Tongue (tissue), 2 donors: ENCODE data around the gene BCL11A. TPM values are rescaled to one million over a fixed set of nuclear protein-coding genes. Genes with fewer than 3 reads are reported as not detected.

Experiments used
- DNase-seq: peaks from one replicate; pipeline ENCODE4 v3.0.0-alpha.2; 2015
- total RNA-seq: library from RNA; depleted of rRNA; stranded (reverse); fragments of >200 nt; gene quantifications from one replicate; pipeline ENCODE4 v1.2.3, GENCODE V29; 2014

BCL11A gene
- 19.9 TPM for total RNA-seq

- DNase-seq, result peak; percentile 95
These were observed at the start of gene BCL11A for GRCh38 chr2:60553495-60554073. Gene BCL11A, minus strand, starts transcription at chr2:60553654. Its CDS starts 384 bp downstream, at chr2:60553270.

DNA sequence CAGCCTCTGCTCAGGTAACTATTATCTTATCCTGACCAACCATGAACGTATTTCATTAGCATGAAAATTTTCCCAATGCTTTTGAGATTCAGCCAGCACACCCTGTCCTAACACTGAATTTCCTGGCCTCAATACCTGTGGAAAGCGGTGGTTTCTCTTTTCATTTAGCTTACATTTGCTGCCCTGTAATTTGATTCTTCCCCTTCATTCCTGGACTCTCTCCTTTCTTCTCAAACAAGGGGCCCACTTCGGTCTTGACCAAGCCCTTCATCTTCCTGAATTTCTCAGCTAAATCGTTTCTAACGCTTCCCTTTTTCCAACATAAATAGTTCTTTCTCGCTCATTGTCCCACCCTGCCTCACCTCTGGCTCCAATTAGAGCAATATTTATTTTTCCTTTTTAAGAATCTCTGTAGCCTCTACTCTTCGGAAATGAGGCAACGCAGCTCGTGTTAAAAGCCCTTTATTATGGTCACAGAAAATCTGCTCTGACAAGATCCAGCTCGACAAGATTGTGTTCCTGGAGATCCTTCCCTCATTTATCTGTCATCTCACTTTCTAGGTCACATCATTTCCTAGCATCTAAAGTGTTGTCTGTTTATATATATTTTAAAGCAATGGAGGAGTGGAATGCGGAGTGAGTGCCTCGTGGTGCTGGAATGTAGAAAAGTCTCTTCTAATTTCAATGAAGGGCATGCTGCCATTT is 49.5 kb upstream of the BCL11A start:
- DNase-seq, result peak; percentile 29

DNA sequence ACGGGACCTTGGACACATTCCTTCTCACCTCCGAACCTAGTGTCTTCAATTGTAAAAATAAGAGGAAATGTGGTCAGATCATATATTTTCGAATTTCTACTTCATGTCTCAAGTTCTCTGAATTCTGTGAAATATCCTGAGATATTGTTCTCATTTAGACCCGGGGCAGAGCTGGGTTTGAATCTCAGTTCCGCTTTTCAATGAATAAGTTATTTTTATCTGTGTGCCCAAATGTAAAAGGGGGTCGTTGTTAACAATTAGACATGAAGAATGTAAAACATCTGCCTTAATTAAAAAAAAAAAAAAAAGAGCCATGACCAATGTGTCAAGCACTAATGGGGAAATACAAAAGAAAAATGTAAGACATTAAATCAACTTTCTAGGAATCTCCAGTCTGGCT is 48.9 kb upstream of the BCL11A start:
- no peak for DNase-seq

DNA sequence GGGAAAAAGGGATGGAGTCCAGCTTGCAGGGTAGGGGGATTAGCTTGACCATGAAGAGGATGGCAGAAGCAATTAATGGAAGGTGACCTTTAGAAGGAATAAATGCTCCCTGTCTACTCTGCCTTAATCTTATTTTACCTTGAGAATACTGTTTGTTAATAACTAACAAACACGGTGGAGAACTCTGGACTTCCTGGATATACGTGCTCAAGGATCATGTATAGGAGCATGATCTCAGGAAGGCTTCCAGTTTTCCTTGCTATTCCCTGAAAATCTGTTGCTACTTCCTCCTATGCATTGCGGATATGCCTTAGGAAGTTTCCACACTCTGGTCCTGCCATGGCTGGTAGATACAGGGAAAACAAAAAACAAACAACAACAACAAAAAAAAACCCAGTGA is 44.8 kb upstream of the BCL11A start:
- no peak for DNase-seq

DNA sequence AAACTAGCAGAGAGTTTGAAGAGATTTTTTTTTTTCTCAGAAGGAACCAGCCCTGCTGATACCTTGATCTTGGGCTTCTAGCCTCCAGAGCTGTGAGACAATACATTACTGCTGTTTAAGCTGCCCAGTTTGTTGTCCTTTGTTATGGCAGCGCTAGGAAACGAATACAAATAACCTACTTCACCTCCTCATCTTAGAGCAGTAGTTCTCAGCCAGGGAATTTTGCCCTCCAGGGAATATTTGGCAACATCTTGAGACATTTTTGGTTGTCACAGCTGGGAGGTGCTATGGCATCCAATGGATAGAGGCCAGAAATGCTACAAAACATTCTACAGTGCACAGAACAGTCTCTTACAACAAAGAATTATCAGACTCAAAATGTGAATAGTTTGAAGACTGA is 43.9 kb upstream of the BCL11A start:
- DNase-seq, result no peak

DNA sequence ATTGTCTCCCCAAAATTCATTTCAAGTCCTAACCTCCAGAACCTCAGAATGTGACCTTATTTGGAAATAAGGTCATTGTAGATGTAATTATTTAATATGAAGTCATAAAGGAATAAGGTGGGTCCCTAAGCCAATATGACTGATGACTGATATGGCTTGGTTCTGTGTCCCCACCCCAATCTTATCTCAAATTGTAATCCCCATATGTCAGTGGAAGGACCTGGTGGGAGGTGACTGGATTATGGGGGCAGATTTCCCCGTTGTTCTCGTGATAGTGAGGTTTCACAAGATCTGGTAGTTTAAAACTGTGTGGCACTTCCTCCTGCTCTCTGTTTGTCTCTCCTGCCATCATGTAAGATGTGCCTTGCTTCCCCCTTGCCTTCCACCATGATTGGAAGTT is 43.0 kb upstream of the BCL11A start:
- DNase-seq, result no peak

DNA sequence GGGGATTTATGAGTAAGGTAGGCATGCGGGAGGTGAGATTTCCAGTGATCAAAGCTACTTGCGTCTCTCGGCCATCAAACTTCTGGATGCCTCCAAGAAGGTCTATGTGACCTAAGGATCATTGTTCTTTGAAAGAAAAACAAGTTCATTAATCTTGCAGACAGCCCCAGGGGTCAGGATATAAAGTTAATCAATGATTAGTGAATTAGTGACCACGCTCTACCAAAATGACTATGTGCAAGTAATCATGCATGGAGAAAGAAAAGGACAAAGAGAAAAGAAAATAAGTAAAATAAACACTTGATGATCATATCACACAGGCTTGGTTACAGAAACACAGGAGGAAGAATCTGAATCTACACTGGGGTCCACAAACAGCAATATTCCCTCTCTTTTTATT is 42.5 kb upstream of the BCL11A start:
- DNase-seq, result no peak

DNA sequence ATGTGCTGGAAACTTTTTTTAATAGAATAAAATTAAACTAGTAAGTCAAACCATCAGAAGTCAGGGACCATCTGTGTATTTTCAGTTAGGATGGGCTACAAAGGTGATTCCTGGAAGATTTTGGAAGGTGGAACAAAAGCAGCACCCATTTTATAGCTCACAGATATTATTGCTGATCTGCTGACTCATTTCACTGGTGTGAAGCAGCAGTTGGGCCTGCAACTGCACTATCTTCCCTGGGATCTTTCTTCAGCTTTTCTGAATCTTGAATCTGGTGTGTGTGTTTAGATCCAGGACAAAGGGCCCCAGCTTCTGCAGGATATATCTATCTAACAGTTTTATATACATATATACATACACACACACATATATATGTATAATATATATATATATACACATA is 35.6 kb upstream of the BCL11A start:
- no peak for DNase-seq

- no peak for DNase-seq
These were observed 32.6 kb upstream of the BCL11A start for GRCh38 chr2:60586081-60586480.

DNA sequence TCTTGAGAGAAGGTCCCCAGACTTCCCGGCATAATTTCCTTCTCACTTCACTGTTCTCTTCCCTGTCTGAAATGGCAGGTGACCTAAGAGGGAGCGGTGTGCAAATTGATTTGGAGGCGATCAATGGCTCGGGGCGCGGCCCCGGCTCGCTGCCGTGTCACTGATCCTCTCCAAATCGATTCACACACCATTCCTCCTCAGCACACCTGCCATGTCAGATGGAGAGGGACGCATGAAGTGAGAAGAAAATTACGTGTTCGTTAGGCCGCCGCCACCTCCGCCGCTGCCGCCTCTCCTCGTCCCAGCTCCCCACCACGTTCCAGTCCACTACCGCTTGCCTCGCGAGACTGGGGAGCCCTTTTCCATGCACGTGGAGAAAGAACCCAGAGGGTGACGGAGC is 31.8 kb upstream of the BCL11A start:
- no peak for DNase-seq

DNA sequence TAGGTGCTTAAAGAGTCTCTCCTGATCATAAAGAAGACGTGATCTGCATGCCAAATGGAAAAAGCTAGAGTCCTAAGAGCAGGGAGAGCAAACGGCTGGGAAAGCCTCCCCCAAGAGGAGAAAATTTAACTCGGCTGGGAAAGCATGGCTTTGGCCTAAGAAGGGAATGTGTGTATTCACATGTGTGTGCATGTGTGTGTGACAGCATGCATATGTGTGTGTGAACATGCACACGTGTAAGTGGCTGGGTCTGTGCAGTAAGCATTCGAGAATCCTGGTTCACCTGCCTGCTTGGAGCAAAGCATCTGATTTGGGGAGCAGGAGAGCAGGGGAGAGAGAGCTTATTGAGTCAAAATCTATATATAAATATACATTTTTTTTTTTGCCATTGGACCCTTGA is 30.1 kb upstream of the BCL11A start:
- no peak for DNase-seq

DNA sequence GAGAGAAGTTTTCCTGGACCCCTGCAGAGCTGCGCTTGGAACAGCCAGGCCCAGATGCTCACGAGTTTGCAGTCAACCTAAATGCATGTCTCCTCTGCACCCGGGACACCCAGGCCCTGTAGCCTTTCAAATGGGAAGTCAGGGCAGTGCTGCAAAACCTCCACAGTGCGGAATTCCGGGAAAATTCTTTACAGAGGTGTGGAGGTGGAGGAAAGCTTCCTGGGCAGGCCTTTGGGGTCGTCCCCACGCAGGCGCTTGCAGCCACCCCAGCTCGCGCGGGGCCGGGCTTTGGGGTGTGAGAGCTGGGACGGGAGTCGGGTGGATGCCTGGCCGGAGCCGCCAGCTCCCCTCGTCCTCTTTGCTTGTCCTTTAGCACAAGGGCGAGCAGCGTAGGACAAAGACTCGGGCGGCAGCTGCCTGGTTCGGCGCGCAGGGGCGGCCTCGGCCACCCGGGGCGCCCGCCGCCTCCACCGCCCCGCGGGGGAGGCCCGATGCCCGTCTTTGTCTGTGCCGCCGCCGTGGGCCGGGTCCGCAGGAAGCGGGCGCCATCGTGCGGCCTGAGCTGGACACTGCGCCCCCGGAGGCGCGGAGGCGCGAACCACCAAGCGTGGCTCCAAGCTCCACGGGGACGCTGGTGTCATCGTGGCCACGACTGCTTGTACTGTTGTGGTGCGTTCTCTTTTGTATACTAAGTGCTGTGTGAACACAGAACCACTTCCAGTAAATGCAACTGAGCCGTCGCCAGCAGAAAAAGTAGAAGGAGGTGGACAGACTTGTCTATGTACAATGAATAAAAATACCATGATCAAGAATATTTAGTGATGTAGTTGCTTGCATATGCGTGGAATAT is 28.2 kb upstream of the BCL11A start:
- peak; percentile 80 for DNase-seq

DNA sequence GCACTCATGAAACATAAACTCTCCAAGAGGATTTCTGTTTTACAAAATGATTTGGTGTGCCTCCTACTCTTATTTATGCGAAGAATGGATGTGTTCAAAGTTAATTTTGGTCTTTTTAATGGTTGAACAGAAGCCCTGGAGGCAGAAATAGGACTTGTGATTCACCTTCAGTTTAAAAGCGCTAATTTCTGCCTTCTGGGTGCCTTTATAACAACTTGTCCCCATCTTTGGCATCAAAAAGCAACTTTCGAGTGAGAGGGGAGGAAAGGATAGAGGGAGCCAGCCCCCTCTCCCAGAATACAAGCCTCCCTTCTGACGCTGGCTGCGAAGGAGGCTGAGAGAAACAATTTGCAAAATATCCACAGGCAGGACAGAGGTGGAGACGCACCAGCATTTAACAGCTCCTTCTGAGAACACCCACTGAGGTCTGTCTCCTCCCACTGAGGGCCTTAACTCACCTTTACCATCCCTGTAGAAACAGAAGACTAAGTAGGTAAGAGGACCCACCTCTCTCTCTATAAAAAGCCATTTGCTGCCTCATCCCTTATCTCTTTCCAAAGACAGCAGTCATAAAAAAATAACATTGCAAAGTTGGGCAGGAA is 24.3 kb upstream of the BCL11A start:
- DNase-seq, result no peak

DNA sequence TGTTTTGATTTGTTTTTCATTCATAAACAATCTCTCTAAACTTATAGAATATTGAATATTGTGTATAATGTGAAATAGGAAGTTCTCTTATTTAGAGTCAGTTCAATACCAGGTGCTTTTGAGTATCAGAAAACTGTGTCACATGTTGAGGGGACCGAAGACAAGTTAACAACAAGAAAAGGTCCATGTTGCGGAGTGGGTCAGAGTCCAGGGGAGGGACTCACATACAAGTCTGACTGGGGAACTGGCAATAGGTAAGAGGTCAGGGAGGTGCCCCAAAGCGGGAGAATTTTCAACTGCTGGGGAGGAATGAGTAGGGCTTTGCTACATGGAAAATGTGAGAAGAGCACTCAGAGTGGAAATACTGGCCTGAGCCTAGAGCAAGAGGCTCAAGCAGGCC is 19.8 kb upstream of the BCL11A start:
- DNase-seq, result no peak

- no peak for DNase-seq
These were observed 16.8 kb upstream of the BCL11A start for GRCh38 chr2:60570251-60570650.

GRCh38 chr2:60569680-60570111 is 16.2 kb upstream of the BCL11A start:
- DNase-seq, result peak; percentile 22

- no peak for DNase-seq
These were observed 14.7 kb upstream of the BCL11A start for GRCh38 chr2:60567919-60568768.

GRCh38 chr2:60567096-60567495 is 13.6 kb upstream of the BCL11A start:
- no peak for DNase-seq

DNA sequence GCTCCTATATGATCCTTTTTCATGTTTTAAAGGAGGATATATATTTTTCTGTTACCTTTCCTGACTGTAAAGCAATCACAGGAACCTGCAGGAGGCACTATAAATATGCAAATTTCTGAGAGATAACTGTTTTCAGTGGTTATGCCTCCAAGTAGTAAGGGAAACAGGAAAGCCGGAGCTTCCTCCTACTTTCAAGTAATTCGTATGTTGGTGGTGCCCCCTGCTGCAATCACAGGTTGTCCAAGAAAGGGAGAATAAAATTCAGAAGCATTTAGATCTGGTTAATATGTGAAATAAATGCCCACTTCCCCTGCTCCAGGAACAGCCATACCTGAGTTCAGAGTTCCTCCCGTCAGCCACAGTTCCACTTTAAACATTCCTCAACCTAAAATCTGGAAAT is 12.0 kb upstream of the BCL11A start:
- peak; percentile 69 for DNase-seq

DNA sequence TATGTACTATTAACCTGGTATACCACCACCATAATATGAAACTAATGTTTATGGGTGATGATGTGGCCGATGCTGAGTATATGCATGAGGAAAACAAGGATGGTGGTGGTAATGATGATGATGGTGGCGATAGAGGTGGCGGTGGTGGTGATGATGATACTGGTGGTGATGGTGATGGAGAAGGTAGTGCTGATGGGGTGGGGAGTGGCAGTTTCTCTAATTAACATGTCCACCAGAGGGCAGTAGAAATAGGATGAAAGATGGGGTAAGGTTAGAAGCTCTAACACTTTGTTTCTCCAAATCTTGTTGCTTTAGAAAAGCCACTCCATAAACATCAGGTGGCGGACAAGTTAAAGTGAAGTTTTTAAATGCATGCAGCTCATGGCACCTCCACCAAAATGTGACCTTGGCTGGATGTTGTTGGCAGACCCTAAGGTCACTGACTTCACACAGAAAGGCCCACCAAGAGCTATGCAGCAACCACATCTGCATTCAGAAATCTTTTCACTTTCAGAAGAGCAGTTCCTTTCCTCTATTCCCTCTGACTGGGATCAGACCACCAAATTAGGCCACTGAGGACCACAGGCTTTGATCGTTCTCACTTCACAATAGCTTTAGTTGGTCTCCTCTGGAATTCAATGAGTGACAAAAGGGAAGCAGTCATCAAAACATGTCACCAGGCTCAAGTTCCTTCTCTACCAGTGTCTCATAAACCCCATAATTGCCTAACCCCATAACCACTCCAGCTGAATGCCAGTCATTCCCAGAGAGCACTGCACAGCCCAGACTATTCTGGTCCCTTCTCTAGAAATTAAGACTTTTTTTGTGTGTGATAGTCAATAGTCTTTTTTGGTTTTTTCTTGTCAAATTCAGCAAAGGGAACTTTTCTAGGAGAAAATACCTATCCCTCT is 7.5 kb upstream of the BCL11A start:
- DNase-seq, result no peak

DNA sequence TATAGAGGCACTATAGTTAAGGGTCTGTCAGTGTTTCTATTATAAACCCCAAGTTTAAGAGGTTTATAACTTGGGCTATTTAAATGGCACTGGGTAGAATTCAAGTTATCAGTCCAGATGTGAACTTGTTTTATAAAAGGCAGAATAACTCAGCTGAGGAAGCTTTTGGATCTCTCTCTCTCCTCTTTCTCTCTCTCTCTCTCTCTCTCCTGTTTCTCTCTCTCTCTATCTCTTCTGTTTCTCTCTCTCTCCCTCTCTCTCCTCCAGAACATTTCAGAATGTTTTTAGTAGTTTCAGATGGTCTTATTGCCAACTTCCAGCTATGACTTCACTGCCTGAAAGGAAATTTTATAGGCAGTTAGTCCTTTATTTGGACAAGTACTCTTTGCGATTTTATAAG is 6.4 kb upstream of the BCL11A start:
- DNase-seq, result no peak
